Kidney epithelial cell (primary cell): Measurements from ENCODE around the gene DCAF17. TPM values are rescaled to one million over a fixed set of nuclear protein-coding genes. Genes with fewer than 3 reads are reported as not detected.

ENCODE experiments used
- DNase-seq: peaks from one replicate; pipeline ENCODE4 v3.0.0-alpha.2; 2010; ENCODE audit warnings: low read depth
- H3K27me3 ChIP-seq: 2 replicates; pipeline ENCODE4 v1.6.0; 2011; ENCODE audit warnings: low read length; ENCODE audit not compliant: control insufficient read depth, insufficient read depth
- H3K36me3 ChIP-seq: 2 replicates; pipeline ENCODE4 v1.5.1; 2011; ENCODE audit warnings: low read length; ENCODE audit not compliant: control insufficient read depth, insufficient read depth
- H3K4me3 ChIP-seq: 2 replicates; pipeline ENCODE4 v1.5.1; 2011; ENCODE audit warnings: low read depth, mild to moderate bottlenecking, control low read depth, low read length
- total RNA-seq: library from RNA; depleted of rRNA; stranded (reverse); fragments of >200 nt; gene quantifications from 2 replicates; pipeline ENCODE4 v1.2.3, GENCODE V29; 2015
- TF ChIP-seq, protein P1 (sequence below): IDR thresholded peaks from 2 replicates; pipeline ENCODE4 v1.5.1; 2011; ENCODE audit warnings: mild to moderate bottlenecking, moderate library complexity, low read length, control low read depth, inconsistent platforms; ENCODE audit not compliant: insufficient read depth, poor library complexity, severe bottlenecking

The DCAF17 gene
- total RNA-seq, 1 donor from 2014 or later, result 18.5 TPM

DNA sequence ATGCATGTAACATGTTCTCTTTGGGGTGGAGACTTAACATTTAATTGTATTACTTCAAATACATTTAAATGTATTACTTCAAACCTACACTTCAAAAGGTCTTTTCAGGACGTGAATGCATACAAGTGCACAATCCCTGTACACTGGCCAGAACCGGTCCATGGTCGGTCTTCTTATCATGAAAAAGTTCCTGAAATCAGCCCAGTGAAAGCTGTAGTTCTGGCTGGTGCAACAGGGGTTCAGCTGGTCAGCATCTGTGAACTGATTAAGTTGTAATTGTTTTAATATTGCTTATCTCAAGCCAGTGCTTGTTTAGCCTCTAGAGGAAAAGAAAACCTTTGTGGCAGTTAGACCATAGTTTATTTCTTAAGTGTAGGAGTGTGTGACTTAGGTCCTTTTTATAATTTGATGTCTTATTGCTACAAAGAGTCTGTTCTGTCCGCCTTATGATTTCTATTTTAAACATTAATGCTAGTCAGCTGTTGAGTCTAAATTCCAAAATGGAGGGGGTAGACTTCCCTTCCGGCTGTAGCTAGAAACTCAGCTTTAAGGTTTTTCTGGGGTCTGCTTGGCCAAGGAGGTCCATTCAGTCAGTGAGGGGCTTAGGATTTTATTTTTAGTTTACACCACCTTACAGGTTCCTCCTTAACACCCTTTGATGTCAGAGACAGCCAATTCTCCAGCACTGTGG is 87.5 kb downstream of the DCAF17 start:
- Histone ChIP-seq H3K4me3 (peak overlapping the region; percentile 68), H3K36me3 (no peaks in the 10 kb centered on the region), H3K27me3 (no peaks in the 10 kb centered on the region)
- TF ChIP-seq, protein P1, sequence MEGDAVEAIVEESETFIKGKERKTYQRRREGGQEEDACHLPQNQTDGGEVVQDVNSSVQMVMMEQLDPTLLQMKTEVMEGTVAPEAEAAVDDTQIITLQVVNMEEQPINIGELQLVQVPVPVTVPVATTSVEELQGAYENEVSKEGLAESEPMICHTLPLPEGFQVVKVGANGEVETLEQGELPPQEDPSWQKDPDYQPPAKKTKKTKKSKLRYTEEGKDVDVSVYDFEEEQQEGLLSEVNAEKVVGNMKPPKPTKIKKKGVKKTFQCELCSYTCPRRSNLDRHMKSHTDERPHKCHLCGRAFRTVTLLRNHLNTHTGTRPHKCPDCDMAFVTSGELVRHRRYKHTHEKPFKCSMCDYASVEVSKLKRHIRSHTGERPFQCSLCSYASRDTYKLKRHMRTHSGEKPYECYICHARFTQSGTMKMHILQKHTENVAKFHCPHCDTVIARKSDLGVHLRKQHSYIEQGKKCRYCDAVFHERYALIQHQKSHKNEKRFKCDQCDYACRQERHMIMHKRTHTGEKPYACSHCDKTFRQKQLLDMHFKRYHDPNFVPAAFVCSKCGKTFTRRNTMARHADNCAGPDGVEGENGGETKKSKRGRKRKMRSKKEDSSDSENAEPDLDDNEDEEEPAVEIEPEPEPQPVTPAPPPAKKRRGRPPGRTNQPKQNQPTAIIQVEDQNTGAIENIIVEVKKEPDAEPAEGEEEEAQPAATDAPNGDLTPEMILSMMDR, result no peak
- DNase-seq, result no peak

DNA sequence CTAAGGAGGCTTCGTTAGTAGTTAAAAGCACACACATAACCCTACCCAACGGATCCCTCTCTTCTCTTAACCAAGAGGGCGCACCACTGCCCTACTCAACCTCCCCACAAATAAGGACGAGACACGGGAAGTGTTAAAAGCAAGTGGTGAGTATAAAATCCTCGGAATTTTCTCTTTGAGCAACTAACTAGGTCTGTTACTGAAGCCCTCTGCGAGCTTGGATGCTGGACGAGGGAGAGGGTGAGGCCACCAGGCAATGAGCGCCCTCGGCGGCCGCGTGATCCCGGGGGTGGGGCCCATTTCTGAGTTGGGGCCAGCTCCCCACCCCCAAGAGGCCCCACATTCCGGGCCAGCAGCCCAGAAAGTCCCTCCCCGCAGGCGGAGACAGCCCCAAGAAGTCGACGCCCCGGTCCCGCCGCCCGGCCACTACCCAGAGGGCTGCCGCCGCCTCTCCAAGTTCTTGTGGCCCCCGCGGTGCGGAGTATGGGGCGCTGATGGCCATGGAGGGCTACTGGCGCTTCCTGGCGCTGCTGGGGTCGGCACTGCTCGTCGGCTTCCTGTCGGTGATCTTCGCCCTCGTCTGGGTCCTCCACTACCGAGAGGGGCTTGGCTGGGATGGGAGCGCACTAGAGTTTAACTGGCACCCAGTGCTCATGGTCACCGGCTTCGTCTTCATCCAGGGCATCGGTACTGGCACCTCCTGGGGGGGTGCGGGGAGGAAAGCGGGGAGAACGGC is 88.2 kb downstream of the DCAF17 start, which contains the start of gene CYBRD1:
Gene CYBRD1 (plus strand): TSS at position 423 of the 736 bp plus-strand sequence. CDS start 72 bp downstream, at position 495.
- no peak for DNase-seq
- no peaks in the 10 kb centered on the region for H3K27me3 ChIP-seq
- no peaks in the 10 kb centered on the region for H3K36me3 ChIP-seq
- TF ChIP-seq, protein P1, result no peak
- H3K4me3 ChIP-seq, result peak within 1 kb of the TSS; percentile 68

DNA sequence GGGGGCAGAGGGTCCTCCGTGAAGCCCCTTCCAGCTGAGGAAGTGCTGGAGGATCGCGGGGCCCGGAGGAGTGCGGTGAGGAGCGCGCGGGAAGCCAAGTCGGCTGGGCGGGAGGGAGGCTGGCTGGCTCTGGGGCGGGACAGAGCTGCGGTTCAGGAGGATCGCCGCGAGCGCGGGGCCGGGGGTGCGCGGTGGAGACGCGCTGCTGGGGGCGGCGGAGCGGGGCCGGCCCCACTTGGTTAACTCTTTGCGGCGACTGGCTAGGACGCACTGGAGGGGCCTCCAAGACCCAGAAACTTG is 88.7 kb downstream of the DCAF17 start:
- H3K36me3 ChIP-seq, result no peaks in the 10 kb centered on the region
- TF ChIP-seq, protein P1, result no peak
- peak overlapping the region; percentile 68 for H3K4me3 ChIP-seq
- DNase-seq, result no peak
- H3K27me3 ChIP-seq, result no peaks in the 10 kb centered on the region

DNA sequence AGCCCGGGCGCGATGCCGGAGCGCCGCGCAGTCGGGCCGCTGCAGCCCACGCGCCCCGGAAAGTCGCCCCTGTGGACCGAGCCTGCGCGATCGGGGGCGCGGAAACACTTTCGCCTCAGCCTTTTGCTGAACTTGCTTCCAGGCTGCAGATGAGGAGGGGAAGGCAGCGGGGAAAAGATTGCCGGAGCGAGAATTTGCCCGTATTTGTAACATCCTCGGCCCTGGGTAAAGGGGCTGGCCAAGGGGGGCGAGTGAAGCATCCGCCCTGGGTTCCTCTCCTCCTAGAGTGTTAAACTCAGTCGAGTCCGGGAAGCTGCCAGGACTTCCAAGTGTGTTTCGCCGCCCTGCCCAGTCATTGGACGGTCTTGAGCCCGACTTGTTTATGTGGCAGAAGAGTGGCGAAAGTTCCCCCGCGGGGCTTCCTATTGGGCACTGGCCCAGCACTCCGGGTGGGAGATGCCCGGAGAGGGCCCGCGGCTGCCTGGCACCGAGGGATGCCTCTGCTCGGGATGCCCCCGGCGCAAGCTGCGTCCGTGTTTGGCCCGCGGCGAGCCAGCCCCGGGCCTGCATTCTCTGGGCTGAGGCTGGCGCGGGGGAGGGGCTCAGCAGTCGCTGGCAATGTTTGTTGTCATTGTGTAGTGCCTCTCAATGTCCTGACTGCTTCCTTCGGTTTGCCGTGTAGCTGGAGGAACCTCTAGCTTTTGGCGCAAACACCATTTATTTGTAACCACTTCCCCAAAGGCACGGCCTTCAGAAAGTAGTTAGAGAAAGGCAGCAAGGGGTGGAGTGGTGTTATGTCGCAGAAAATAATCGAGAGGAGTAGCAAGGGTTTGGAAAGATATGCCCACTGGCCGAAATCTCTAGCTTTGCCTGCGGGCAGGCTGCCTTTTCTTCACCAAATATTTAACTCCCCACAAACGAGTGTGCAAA is 89.3 kb downstream of the DCAF17 start:
- Histone ChIP-seq H3K27me3 (no peaks in the 10 kb centered on the region), H3K36me3 (no peaks in the 10 kb centered on the region), H3K4me3 (peak overlapping the region; percentile 68)
- no peak for DNase-seq
- TF ChIP-seq, protein P1, result no peak

DNA sequence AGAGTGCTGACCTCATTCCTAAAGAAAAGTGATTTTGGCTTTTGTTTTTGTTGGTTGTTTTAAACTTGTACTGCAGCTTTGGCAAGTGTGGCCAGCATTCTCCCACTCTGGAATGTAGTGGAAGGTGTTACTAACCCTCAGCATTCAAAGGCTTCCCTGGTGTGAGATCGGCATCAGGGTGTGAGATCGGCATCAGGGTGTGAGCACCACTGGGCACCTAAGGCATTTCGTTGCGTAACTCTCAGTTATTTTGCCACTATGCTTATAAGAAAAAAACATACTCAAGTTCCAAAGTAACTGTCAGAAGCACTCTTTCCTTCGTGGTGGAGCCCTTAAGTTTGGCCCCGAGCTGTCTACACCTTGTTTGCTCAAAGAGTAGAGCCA is 90.0 kb downstream of the DCAF17 start:
- H3K36me3 ChIP-seq, result no peaks in the 10 kb centered on the region
- H3K4me3 ChIP-seq, result peak overlapping the region; percentile 68
- TF ChIP-seq, protein P1, result no peak
- DNase-seq, result no peak
- H3K27me3 ChIP-seq, result no peaks in the 10 kb centered on the region
